ENCODE results near the gene PRKCQ. TPM values are rescaled to one million over a fixed set of nuclear protein-coding genes. Genes with fewer than 3 reads are reported as not detected.

Gene PRKCQ
- total RNA-seq, 3 donors from 2014 or later, result 1.5 to 2.2 (median 1.6) TPM

GRCh38 chr10:6465854-6466601, 114.0 kb downstream of the PRKCQ start:
- H3K36me3 ChIP-seq (ENCODE audit: low read depth), result no peaks in the 10 kb centered on the region
- no peak for ATAC-seq
- TF ChIP-seq CTCF (IDR thresholded peaks at IDR 0.05), result no peak
- H3K4me1 ChIP-seq (ENCODE audit: low read depth), result peaks cover 5% of the 10 kb centered on the region
- DNase-seq, result no peak
- intact Hi-C loops (cut with DNase I, micrococcal nuclease), result no loop called here
- no peaks in the 10 kb centered on the region for H3K9me3 ChIP-seq
- H3K4me3 ChIP-seq, result no peak overlapping the region

GRCh38 chr10:6465437-6465836, 114.6 kb downstream of the PRKCQ start:
- Histone ChIP-seq H3K9me3 (no peaks in the 10 kb centered on the region), H3K36me3 (ENCODE audit: low read depth) (no peaks in the 10 kb centered on the region), H3K4me1 (ENCODE audit: low read depth) (peaks cover 5% of the 10 kb centered on the region), H3K4me3 (no peak overlapping the region)
- no peak for ATAC-seq
- no peak for TF ChIP-seq CTCF (IDR thresholded peaks at IDR 0.05)
- intact Hi-C loops (cut with DNase I, micrococcal nuclease), result no loop called here
- DNase-seq, result no peak

- H3K4me1 ChIP-seq (ENCODE audit: low read depth), result peaks cover 5% of the 10 kb centered on the region
- intact Hi-C loops (cut with DNase I, micrococcal nuclease), result no loop called here
- no peaks in the 10 kb centered on the region for H3K36me3 ChIP-seq (ENCODE audit: low read depth)
- peak in 1 of 3 donors; percentile 12 for DNase-seq
- no peak overlapping the region for H3K4me3 ChIP-seq
- no peaks in the 10 kb centered on the region for H3K9me3 ChIP-seq
- ATAC-seq, result no peak
- no peak for TF ChIP-seq CTCF (IDR thresholded peaks at IDR 0.05)
Measured at GRCh38 chr10:6464862-6465430, 115.1 kb downstream of the PRKCQ start.

GRCh38 chr10:6463366-6463765, 116.7 kb downstream of the PRKCQ start:
- TF ChIP-seq CTCF (IDR thresholded peaks at IDR 0.05), result no peak
- no peak for ATAC-seq
- no peak for DNase-seq
- H3K9me3 ChIP-seq, result no peaks in the 10 kb centered on the region
- peaks cover 5% of the 10 kb centered on the region for H3K4me1 ChIP-seq (ENCODE audit: low read depth)
- H3K36me3 ChIP-seq (ENCODE audit: low read depth), result no peaks in the 10 kb centered on the region
- H3K4me3 ChIP-seq, result no peak overlapping the region
- intact Hi-C loops (cut with DNase I, micrococcal nuclease), result no loop called here

GRCh38 chr10:6461961-6462360, 118.1 kb downstream of the PRKCQ start:
- no peak for ATAC-seq
- no peak for DNase-seq
- H3K4me3 ChIP-seq, result no peak overlapping the region
- H3K4me1 ChIP-seq (ENCODE audit: low read depth), result peaks cover 2% of the 10 kb centered on the region
- no peak for TF ChIP-seq CTCF (IDR thresholded peaks at IDR 0.05)
- no peaks in the 10 kb centered on the region for H3K9me3 ChIP-seq
- no peaks in the 10 kb centered on the region for H3K36me3 ChIP-seq (ENCODE audit: low read depth)
- intact Hi-C loops (cut with DNase I, micrococcal nuclease), result no loop called here
